ENCODE measurements around the gene PGP. TPM values are rescaled to one million over a fixed set of nuclear protein-coding genes. Genes with fewer than 3 reads are reported as not detected.
"Not testable (repeated sequence)": the region's sequence is repeated elsewhere in the genome, so short reads cannot be mapped to it uniquely, and the experiment has no call there.

Gene PGP, protein sequence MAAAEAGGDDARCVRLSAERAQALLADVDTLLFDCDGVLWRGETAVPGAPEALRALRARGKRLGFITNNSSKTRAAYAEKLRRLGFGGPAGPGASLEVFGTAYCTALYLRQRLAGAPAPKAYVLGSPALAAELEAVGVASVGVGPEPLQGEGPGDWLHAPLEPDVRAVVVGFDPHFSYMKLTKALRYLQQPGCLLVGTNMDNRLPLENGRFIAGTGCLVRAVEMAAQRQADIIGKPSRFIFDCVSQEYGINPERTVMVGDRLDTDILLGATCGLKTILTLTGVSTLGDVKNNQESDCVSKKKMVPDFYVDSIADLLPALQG
- 19.7 TPM for total RNA-seq

DNA sequence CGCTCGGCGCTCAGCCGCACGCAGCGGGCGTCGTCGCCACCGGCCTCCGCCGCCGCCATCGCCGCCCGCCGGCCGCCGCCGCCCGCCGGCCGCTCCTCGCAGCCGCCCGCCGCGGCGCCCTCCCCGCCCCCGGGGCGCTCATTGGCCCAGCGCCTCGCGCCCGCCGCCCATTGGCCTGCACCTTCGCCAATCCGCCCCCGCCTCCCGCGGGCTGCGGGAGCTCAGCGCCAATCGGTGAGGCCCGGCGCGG is at the start of gene PGP:
TSS of gene PGP (minus strand) at position 122 of the 250 bp plus-strand sequence. CDS start at position 59, 63 bp downstream.
- DNase-seq (ENCODE audit: low spot score): no peak

DNA sequence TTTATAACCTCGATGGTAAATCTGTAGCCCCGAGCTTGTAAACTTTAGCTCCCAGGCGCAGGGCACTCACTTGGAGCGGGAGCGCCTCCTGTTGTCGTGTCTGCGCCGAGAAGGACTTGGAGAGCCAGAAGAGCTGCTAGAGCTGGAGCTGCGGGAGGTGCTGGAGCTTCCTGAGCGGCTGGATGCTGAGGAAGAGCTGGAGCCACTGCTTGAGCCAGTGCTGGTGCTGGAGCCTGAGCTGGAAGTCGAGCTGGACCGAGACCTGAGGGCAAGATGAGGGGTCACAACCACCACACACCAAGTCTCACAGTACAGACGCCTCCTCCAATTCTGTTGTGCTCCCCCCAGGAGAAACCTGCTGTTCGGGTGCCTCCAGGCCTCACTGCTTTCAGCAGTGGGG is 48.4 kb upstream of the PGP start:
- DNase-seq (ENCODE audit: low spot score): not testable (repeated sequence)

DNA sequence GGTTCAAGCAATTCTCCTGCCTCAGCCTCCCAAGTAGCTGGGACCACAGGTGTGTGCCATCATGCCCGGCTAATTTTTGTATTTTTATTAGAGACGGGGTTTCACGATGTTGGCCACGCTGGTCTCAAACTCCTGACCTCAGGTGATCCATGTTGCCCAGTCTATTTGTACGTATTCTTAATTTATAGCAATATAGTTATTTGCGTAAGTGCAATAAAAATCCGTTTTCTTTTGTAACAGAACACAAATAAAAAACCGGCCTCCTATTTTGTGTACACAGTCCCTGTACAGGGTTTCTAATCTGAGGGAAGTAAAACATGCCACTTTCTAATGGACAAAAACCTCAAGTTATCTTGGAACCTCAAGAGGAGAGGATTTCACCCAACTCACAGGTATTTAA is 45.6 kb upstream of the PGP start:
- DNase-seq (ENCODE audit: low spot score): no peak

DNA sequence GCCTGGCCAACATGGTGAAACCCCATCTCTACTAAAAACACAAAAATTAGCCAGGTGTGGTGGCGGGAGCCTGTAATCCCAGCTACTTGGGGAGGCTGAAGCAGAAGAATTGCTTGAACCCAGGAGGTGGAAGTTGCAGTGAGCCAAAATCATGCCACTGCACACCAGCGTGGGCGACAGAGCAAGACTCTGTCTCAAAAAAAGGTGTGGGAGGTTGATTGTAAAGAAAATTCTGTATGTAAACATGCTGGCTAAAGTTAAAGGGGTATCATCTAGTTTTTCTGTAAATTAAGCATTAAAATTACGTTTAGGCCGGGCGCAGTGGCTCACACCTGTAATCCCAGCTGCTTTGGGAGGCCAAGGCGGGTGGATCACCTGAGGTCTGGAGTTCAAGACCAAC is 43.9 kb upstream of the PGP start:
- DNase-seq (ENCODE audit: low spot score): not testable (repeated sequence)

DNA sequence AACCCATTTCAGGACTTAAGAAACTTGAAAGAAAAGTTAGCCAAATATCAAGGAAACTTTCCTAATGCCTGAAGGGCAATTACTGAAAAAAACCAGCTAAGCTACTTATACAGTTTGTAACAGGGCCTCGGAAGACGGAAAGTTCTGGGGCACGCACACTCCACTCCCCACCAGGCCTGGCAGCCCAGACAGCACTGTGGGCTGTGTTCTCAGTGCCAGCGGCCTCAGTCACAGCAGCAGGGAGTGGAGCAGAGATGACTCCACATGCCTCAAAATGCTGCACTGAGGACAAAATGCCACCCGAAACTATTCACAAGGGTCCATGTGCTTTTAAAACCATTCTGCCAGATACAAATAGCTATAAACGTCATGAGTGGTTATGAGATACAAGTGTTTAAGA is 43.1 kb upstream of the PGP start:
- no peak for DNase-seq (ENCODE audit: low spot score)

DNA sequence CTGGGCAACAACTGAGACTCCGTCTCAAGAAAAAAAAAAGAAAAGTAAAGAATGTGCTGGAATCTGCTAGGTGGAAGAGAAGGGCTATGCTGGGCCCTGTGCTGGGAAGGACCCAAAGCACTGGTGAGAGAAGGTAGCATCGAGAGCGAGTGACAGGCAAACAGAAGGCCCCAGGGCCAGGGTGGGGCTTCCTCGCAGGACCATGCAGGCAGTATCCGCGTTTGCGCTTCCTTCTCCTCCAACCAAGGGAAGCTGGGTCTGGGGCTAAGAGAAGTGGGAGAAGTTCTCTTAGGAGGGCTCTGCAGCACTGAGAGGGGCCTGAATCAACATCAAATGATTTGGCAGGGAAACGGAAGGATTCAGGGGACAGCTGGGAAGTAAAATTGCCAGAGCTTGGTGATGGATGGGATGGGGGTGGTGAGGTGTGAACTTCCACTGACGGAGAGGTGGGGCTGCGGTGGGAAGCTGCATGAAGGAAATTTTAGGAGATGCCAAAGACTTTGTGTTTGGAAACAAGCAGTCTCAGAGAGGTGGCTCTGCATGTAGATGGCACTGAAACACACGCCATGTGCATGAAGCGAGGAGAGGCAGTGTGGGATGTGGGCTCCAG is 42.0 kb upstream of the PGP start:
- DNase-seq (ENCODE audit: low spot score): no peak

DNA sequence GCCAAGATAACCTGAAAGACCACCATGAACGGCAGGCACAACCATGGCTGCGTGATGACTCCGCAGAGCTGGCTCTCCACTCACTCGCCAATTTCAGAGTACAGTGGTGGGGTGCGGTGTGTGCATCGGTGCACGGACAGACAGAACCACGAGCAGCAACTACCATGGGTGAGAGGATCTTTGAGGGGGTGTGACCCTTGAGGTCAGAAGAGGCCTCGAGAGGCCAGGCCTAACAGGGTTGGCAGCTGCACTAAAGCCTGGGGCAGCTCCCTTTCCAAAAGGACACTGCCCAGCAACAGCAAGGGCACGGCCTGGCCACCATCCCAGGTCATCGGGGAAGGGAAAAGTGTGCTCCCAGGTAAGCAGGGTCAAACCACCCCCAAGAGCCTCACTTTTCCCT is 38.7 kb upstream of the PGP start:
- DNase-seq (ENCODE audit: low spot score): no peak

DNA sequence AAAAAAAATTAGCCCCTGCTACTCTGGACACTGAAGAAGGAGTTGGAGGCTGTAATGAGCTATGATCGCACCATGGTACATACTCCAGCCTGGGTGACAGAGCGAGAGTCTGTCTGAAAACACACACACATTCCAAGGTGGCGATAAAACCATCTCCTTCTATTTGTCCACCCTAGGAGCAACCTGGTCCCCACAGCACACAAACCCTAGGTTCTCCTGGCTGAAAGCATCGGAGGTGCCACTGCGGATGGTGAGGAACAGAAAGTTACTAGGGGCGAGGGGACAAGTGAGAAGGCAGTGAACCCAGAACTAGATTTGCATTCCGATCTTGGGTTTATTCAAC is 38.1 kb upstream of the PGP start:
- no peak for DNase-seq (ENCODE audit: low spot score)

DNA sequence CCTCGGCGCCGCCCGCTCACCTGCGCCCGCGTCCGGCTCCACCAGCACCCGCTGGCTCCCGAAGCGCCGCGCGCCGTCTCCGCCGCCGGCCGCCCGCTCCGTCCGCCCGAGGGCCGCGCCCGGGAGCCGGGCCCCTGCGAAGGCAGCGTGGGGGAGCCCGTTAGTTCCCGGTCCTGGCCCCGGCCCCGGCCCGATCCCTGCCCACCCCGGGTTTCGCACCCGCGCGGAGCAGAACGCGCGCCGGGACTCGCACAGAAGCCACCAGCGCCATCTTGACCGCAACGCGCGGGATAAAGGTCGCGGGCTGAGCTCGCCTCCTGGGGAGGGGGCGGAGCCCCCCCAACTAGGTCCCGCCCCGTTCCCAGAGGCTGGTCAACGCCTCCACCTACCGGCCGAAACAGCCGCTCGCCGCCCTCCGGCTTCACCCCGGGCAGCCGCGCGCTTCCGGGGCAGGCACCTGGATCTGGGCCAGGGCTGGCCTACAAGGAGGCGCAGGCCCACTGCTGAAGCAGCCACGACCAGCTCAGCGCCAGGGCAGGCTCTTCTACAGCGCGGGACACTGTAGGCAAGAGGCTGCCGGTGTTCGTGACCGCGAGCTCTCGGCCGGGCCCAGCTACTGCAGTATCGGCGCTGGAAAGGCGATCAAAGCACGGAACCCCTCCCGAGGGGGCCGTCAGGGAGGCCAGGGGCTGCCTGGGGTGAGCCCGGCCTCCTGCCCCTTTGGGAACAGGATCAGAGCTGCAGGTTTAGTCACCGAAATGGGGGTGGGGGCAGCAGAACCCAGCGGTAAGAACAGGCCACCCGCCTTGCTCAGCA is 36.9 kb upstream of the PGP start, which contains the start of gene ECI1:
TSS of gene ECI1 (minus strand) at position 292 of the 816 bp plus-strand sequence. CDS start at position 271, 21 bp downstream.
- peak; percentile 95 for DNase-seq (ENCODE audit: low spot score)

DNA sequence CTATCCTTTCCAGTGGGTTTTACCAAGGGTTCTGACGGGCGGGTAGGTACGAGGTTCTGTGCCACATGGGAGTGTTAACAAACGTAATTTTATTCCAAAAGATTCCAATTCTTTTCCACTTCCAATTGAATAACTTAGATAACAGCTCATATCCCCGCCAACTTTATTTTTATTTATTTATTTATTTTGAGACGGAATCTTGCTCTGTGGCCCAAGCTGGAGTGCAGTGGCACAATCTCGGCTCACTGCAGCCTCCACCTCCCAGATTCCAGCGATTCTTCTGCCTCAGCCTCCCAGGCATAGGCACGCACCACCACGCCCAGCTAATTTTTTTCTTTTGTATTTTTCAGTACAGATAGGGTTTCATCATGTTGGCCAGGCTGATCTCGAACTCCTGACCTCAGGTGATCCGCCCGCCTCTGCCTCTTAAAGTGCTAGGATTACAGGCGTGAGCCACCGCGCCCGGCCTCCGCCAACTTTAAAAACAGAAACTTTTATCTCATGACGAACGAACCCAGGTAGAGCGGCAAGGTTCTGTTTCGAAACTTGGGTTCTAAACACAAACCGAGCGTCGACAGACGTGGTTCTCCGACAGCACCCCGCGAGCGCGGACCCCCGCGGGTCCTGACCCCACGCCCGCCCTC is 36.1 kb upstream of the PGP start:
- DNase-seq (ENCODE audit: low spot score): no peak

DNA sequence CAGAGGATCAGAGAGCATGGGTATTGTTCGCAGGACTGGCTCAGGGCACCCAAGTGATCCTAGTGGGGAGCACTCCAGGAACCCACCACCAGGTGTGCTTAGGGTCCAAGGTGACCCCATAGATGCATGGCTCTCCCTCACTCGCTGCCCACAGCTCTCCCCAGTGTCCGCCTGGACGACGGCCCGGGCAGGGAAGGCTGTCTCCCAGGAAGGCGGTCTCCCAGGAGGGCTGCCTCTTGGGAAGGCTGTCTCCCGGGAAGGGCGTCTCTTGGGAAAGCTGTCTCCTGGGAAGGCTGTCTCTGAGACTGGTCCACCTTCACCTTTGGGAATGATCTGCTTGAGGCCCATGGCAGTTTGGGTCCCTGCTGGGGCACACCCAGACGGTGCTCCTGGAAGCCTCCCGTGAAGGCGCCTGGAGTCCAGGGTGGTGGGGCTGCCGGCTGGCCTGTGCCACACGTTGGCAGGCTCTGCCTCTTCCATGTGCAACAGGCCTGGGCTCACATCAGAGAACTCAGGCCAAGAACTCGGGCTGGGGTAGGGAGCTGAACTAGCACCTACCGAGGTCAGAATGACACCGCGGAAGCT is 31.8 kb upstream of the PGP start:
- no peak for DNase-seq (ENCODE audit: low spot score)

DNA sequence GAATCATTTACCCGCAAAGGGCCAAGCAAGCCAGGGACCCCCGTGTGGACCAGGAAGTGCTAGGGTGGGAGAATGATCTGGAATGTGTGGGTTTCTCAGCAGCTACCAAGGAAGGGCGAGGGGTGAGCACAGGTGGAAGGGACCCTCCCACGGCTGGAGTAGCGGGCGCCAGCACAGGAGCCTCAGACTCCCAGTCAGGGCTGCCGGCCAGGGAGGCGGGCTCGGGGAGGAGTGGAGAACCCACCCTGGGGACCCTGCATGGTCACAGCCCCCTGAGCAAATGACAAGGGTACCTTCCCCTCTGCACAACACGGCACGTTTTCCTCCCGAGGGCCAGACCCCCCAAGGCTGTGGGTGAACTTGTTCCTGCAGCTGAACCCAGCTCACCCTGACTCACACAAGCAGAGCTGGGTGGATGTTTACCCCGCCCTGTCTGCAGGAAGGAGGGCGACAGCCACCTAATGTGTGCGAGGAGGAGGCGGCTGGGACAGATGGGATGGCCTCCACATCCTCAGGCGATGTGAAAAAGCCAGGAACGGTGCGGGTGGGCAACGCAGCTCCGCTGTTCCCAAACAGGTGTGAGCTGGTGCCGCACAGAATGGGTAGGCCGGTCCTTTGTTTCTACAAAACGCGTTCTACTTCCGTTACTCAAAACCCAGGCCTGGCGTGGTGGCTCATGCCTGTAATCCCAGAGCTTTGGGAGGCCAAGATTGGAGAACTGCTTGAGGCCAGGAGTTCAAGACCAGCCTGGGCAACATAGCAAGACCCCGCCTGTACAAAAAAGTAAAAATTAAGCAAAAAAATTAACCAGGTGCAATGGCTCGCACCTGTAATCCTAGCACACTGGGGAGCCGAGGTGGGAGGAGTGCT is 30.5 kb upstream of the PGP start:
- no peak for DNase-seq (ENCODE audit: low spot score)

DNA sequence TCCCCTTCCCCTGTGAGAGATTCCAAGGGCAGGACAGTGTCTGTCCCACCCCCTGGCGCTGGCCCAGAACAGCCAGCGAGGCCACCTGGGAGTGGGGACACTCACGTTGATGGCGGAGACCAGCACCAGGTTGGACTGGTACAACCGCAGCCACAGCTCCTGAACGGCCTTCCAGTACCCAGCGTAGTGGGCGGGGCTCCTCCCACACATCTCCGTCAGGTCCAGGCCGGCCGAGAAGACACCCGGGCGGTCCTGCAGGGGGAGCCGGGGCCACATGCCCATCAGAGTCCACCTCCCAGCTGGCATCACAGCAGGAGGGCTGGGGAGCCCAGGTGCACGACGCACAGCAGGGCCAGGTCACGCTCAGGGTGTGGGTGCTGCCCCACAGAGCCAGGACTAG is 29.7 kb upstream of the PGP start:
- no peak for DNase-seq (ENCODE audit: low spot score)

DNA sequence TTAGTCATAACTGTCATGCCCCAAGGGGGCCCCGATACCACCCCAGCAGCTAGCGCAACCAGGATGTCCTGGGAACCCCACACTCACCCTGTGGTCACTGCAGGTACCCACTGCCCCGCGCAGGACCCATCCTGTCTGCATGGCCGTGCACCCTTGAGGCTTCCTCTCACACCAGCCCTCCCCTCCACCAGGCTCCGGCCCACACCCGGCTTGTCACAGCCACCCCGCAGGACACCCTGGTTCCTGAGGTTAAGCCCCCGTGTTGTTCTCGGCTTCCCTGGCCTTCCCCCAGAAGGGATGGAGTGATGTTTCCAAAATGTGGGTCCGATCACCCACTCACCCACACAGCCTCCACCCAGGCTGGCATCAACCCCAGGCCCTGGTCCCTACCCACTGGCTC is 29.1 kb upstream of the PGP start:
- DNase-seq (ENCODE audit: low spot score): no peak

DNA sequence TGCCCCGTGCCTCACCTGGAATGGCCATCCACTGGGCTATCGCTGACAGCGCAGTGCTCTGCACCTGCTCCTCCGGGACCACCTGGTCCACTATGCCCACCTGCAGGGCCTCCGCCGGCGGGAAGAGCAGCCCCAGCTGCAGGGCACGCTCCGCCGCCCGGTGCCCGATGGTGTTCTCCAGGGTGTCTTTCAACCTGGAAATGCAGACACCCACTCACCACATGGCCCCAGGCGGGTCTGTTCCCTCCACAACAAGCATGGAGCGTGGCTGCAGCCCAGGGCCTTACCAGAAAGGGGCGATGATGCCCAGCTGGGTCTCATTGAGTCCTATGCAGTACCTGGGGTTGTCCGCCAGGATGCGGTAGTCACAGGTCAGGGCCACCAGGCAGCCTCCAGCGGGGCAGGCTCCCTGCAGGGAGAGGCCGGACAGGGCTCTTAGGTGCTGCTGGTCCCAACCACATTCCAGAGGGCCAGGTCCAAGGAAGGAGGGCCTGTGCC is 28.4 kb upstream of the PGP start:
- no peak for DNase-seq (ENCODE audit: low spot score)

DNA sequence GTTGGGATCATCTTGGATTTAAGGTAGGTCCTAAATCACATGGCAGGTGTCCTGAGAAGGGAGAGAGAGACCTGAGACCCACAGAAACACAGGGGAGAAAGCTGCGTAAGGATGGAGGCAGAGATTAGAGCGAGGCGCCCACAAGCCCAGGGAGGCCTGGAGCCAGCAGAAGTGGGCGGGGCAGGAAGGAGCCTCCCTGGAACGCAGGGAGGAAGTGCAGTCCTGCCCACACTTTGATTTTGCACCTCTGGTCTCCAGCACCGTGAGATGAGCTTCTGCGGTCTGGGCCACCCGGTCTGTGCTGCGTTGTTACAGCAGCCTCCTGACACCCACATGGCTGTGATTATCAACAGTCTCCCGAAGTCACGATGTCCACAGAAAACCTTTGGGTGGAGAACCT is 28.0 kb upstream of the PGP start:
- no peak for DNase-seq (ENCODE audit: low spot score)

DNA sequence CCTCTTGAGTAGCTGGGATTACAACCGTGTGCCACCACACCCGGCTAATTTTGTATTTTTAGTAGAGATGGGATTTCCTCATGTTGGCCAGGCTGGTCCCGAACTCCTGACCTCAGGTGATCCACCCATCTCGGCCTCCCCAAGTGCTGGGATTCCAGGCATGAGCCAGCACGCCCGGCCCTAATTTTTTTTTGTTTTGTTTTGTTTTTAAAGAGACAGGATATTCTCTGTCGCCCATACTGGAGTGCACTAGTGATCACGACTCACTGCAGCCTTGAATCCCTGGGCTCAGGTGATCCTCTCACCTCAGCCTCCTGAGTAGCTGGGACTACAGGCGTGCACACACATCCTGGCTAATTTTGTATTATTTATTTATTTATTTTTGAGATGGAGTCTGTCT is 25.7 kb upstream of the PGP start:
- DNase-seq (ENCODE audit: low spot score): not testable (repeated sequence)

DNA sequence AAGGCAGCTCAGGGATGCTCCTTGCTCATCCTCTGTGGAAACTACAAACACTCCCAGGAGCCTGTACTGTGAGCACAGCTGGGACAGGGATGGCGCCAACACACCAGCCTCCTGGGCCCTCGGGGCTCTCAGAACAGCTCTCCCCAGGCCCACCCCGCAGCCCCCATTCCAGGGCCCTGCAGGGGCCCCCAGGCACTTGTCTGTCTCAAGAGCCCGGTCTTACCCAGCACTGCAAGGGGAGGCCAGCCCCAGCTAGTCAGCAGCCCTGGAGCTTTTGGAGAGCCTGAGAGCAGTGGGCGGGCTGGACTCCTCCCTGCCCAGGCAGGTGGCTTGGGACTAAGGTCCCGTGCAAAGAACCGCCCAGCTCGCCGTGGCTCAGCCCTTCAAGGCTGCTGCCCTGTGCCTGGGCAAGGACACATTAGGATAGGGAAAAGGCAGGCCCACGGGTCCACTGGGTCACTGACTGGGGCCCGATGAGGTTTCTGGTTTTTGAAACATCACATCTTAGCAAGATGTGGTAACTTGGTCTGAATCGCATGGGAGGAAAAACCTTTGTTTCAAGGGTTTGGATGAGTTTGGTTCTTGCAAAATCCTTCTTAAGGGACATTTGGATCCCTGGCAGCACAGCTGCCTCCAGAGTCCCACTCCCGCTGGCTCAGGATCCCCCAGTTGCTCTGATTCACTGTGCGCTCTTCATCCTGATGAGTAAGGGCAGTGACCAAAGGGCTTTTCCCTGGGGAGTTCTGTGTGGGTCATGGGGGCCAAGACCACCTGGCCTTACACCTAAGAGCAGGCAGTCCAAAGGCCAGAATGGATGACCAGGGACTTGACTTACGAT is 24.4 kb upstream of the PGP start:
- no peak for DNase-seq (ENCODE audit: low spot score)

DNA sequence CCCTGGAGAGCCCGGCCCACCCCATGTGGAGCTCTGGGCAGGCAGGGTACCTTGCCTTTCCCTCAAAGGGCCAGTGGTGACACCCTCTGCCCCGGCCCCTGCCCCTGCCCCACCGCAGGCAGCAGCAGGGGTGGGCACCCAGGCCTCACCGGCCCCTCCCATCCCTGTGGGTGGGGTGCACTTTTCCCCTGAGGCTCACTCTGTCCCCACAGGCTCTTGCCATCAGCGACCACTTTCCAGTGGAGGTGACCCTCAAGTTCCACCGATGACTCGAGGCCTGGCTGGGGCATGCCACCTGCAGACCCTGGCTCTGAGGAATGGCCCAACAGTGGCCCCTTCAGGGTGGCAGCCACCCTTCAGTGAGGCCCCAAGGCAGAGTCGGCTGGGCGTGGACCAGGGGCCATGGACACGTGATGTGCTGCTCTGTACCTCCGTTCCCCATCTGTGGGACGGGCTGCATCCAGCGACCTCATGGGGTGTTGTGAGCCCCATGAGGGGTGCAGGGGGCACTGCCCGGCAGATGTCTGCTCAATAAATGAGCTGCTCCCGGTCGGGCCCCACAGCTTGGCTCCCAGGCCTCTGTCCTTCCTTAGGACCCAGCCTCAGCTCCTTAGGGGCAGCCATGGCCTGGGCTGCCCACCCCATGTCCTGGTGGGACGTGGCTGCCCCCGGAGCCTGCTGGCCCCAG is 23.7 kb upstream of the PGP start:
- DNase-seq (ENCODE audit: low spot score): no peak
